DMS 273 (cell line): ENCODE data around the gene U2SURP.
"Not testable (repeated sequence)": the region's sequence is repeated elsewhere in the genome, so short reads cannot be mapped to it uniquely, and the experiment has no call there.

ENCODE experiments used
- DNase-seq: peaks from one replicate; lab custom pipeline; 2025; ENCODE audit not compliant: unreplicated experiment; lab: John Stamatoyannopoulos, UW

Gene U2SURP

GRCh38 chr3:142976621-142977398, 24.6 kb upstream of the U2SURP start:
- DNase-seq: peak; percentile 91

GRCh38 chr3:142977399-142977728, 24.0 kb upstream of the U2SURP start:
- no peak for DNase-seq

- peak; percentile 67 for DNase-seq
Observed at GRCh38 chr3:142981108-142981507, 20.3 kb upstream of the U2SURP start.

GRCh38 chr3:142982038-142982773, 19.2 kb upstream of the U2SURP start:
- DNase-seq: peak; percentile 17

GRCh38 chr3:142983318-142983717, 18.1 kb upstream of the U2SURP start:
- no peak for DNase-seq

GRCh38 chr3:142984255-142984654, 17.1 kb upstream of the U2SURP start:
- DNase-seq: no peak

- peak; percentile 78 for DNase-seq
Observed at GRCh38 chr3:142987080-142987700, 14.2 kb upstream of the U2SURP start.

GRCh38 chr3:142987707-142988106, 13.7 kb upstream of the U2SURP start:
- DNase-seq: peak; percentile 44

GRCh38 chr3:142988221-142988620, 13.1 kb upstream of the U2SURP start:
- DNase-seq: not testable (repeated sequence)

- not testable (repeated sequence) for DNase-seq
Observed at GRCh38 chr3:142988826-142989225, 12.5 kb upstream of the U2SURP start.

- no peak for DNase-seq
Observed at GRCh38 chr3:142990721-142991120, 10.6 kb upstream of the U2SURP start.

GRCh38 chr3:142992323-142992722, 9.0 kb upstream of the U2SURP start:
- no peak for DNase-seq

- DNase-seq: peak; percentile 89
Observed at GRCh38 chr3:142993958-142994442, 7.4 kb upstream of the U2SURP start.

GRCh38 chr3:142997330-142997729, 4.0 kb upstream of the U2SURP start:
- peak; percentile 40 for DNase-seq

GRCh38 chr3:142998439-142998838, 2.9 kb upstream of the U2SURP start:
- no peak for DNase-seq

- peak; percentile 32 for DNase-seq
Observed at GRCh38 chr3:142999881-143000280, 1.5 kb upstream of the U2SURP start.

- DNase-seq: peak; percentile 38
Observed at GRCh38 chr3:143000528-143000927, 842 bp upstream of the U2SURP start.

GRCh38 chr3:143001034-143001368, 369 bp upstream of the U2SURP start:
- DNase-seq: no peak

- peak; percentile 85 for DNase-seq
Observed at GRCh38 chr3:143002083-143002712, 828 bp downstream of the U2SURP start.

GRCh38 chr3:143002727-143003126, 1.4 kb downstream of the U2SURP start:
- peak; percentile 48 for DNase-seq

GRCh38 chr3:143004823-143005222, 3.5 kb downstream of the U2SURP start:
- DNase-seq: no peak
